NT2/D1 (cell line): ENCODE data around the gene DONSON.

ENCODE experiments used
- SUZ12 ChIP-seq: IDR thresholded peaks from 2 replicates; pipeline ENCODE4 v1.6.1; 2011; ENCODE audit not compliant: insufficient read length, insufficient read depth; ENCODE audit errors: extremely low read depth
- YY1 ChIP-seq: IDR thresholded peaks from 2 replicates; pipeline ENCODE4 v1.6.1; 2011; ENCODE audit not compliant: insufficient read length, insufficient read depth
- ZNF274 ChIP-seq: IDR thresholded peaks from 2 replicates; pipeline ENCODE4 v1.6.1; 2011; ENCODE audit warnings: mild to moderate bottlenecking, low read depth, low read length

DNA sequence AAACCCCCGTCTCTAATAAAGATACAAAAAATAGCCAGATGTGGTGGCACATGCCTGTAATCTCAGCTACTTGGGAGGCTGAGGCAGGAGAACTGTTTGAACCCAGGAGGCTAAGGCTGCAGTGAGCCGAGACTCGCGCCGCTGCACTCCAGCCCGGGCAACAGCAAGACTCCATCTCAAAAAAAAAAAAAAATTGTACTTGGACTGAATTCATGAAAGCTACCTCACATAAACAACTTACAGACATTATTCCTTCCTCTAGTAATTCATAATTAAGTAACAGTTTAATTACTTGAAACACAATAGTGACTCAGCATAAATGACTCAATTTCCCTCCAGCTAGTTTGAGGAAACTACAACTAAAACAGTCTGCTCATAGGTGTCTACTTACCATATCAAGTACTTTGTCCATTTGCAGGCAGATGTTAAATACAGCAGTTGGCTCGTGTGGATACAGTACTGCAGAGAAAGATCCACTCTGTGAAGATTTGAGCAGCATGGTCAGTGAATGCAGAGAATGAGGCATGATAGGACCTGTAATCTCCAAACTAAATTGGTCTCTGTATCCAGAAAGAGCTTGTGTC lies 9.4 kb downstream of the DONSON start:
- TF ChIP-seq YY1 (no peak), SUZ12 (no peak), ZNF274 (no peak)
